H9 (cell line): ENCODE data around the gene ZYG11A. TPM values are rescaled to one million over a fixed set of nuclear protein-coding genes. Genes with fewer than 3 reads are reported as not detected.

Source experiments
- DNase-seq: peaks from one replicate; pipeline ENCODE4 v3.0.0-alpha.2; 2017
- H2AFZ ChIP-seq: one replicate; pipeline ENCODE4 v1.6.1; 2013; ENCODE audit warnings: mild to moderate bottlenecking, low read length, control low read depth, moderate library complexity
- H2AK5ac ChIP-seq: 2 replicates; pipeline ENCODE4 v1.6.1; 2013; ENCODE audit warnings: low read length, control low read depth, mixed read lengths; ENCODE audit not compliant: insufficient read length
- H2BK120ac ChIP-seq: one replicate; pipeline ENCODE4 v1.6.1; 2013; ENCODE audit warnings: low read depth, mild to moderate bottlenecking, low read length, control low read depth, inconsistent platforms; ENCODE audit not compliant: poor library complexity, severe bottlenecking
- H2BK12ac ChIP-seq: 2 replicates; pipeline ENCODE4 v1.6.1; 2013; ENCODE audit warnings: low read length, control low read depth, mixed read lengths, low read depth; ENCODE audit not compliant: insufficient read length
- H2BK15ac ChIP-seq: 2 replicates; pipeline ENCODE4 v1.6.1; 2013; ENCODE audit warnings: low read depth, low read length, control low read depth
- H2BK20ac ChIP-seq: one replicate; pipeline ENCODE4 v1.6.1; 2013; ENCODE audit warnings: low read depth, mild to moderate bottlenecking, low read length, control low read depth, inconsistent platforms; ENCODE audit not compliant: poor library complexity, severe bottlenecking
- H2BK5ac ChIP-seq: 2 replicates; pipeline ENCODE4 v1.6.1; 2013; ENCODE audit warnings: low read length, control low read depth, mixed read lengths; ENCODE audit not compliant: insufficient read length
- H3K14ac ChIP-seq: 2 replicates; pipeline ENCODE4 v1.6.1; 2013; ENCODE audit warnings: low read length, control low read depth; ENCODE audit not compliant: insufficient read depth
- H3K18ac ChIP-seq: 2 replicates; pipeline ENCODE4 v1.6.1; 2013; ENCODE audit warnings: low read depth, mild to moderate bottlenecking, mixed read lengths, low read length, control low read depth; ENCODE audit not compliant: insufficient read length
- H3K23ac ChIP-seq: 2 replicates; pipeline ENCODE4 v1.6.1; 2013; ENCODE audit warnings: low read length, control low read depth, mixed read lengths, low read depth; ENCODE audit not compliant: insufficient read length
- H3K23me2 ChIP-seq: 2 replicates; pipeline ENCODE4 v1.6.1; 2013; ENCODE audit warnings: low read depth, mild to moderate bottlenecking, mixed read lengths, low read length, control low read depth; ENCODE audit not compliant: insufficient read length, poor library complexity, severe bottlenecking
- H3K27ac ChIP-seq: 2 replicates; pipeline ENCODE4 v1.5.1; 2013; ENCODE audit warnings: low read length, control low read depth, mixed read lengths, low read depth; ENCODE audit not compliant: insufficient read length
- H3K27me3 ChIP-seq: 2 replicates; pipeline ENCODE4 v1.6.1; 2013; ENCODE audit warnings: low read length, control low read depth, inconsistent platforms; ENCODE audit not compliant: insufficient read depth
- H3K4ac ChIP-seq: 2 replicates; pipeline ENCODE4 v1.6.1; 2013; ENCODE audit warnings: low read depth, mild to moderate bottlenecking, control low read depth, inconsistent platforms, low read length, moderate library complexity
- H3K4me1 ChIP-seq: 2 replicates; pipeline ENCODE4 v1.6.1; 2013; ENCODE audit warnings: low read length, control low read depth, inconsistent platforms; ENCODE audit not compliant: insufficient read depth
- H3K4me2 ChIP-seq: 2 replicates; pipeline ENCODE4 v1.6.1; 2013; ENCODE audit warnings: low read length, control low read depth, mixed read lengths; ENCODE audit not compliant: insufficient read length, insufficient read depth
- H3K56ac ChIP-seq: 2 replicates; pipeline ENCODE4 v1.6.1; 2013; ENCODE audit warnings: low read depth, mild to moderate bottlenecking, mixed read lengths, low read length, control low read depth; ENCODE audit not compliant: insufficient read length
- H3K79me1 ChIP-seq: 2 replicates; pipeline ENCODE4 v1.6.1; 2013; ENCODE audit warnings: low read depth, mild to moderate bottlenecking, moderate library complexity, low read length, control low read depth, inconsistent platforms; ENCODE audit not compliant: insufficient read depth, poor library complexity, severe bottlenecking
- H3K79me2 ChIP-seq: 2 replicates; pipeline ENCODE4 v1.6.1; 2013; ENCODE audit warnings: low read length, control low read depth, inconsistent platforms; ENCODE audit not compliant: insufficient read depth
- H3K9ac ChIP-seq: 2 replicates; pipeline ENCODE4 v1.6.1; 2013; ENCODE audit warnings: low read length, control low read depth, mixed read lengths; ENCODE audit not compliant: insufficient read length; ENCODE audit errors: extremely low read depth
- H3K9me3 ChIP-seq: one replicate; pipeline ENCODE4 v1.6.1; 2013; ENCODE audit warnings: low read depth, low read length, inconsistent platforms; ENCODE audit not compliant: control insufficient read depth
- H3T11ph ChIP-seq: one replicate; pipeline ENCODE4 v1.6.1; 2013; ENCODE audit warnings: mild to moderate bottlenecking, low read length, control low read depth, inconsistent platforms
- H4K20me1 ChIP-seq: one replicate; pipeline ENCODE4 v1.6.1; 2013; ENCODE audit not compliant: control insufficient read depth, insufficient read length, insufficient read depth
- H4K5ac ChIP-seq: 2 replicates; pipeline ENCODE4 v1.6.1; 2013; ENCODE audit warnings: low read depth, mild to moderate bottlenecking, mixed read lengths, low read length, control low read depth; ENCODE audit not compliant: insufficient read length
- H4K8ac ChIP-seq: replicated peaks from 2 replicates; pipeline ENCODE4 v1.6.1; 2013; ENCODE audit warnings: low read length, control low read depth, mixed read lengths, low read depth; ENCODE audit not compliant: insufficient read length
- H4K91ac ChIP-seq: 2 replicates; pipeline ENCODE4 v1.6.1; 2013; ENCODE audit warnings: low read depth, mild to moderate bottlenecking, moderate library complexity, mixed read lengths, low read length, control low read depth; ENCODE audit not compliant: insufficient read length
- H3K27ac Mint-ChIP-seq, 3 experiments: 2 replicates in 2 of 3; 3 replicates in 1 of 3; pipeline ENCODE4 v1.8.0; 2020 to 2021; ENCODE audit warnings: mixed read lengths in 3 of 3, mild to moderate bottlenecking in 1 of 3, moderate library complexity in 1 of 3
- H3K27me3 Mint-ChIP-seq: 2 replicates; pipeline ENCODE4 v1.8.0; 2021; ENCODE audit warnings: low read depth, mild to moderate bottlenecking, moderate library complexity, mixed read lengths
- H3K36me3 Mint-ChIP-seq, 3 experiments: 2 replicates in 2 of 3; 3 replicates in 1 of 3; pipeline ENCODE4 v1.8.0; 2020 to 2021; ENCODE audit warnings: low read depth in 3 of 3, mixed read lengths in 3 of 3; ENCODE audit not compliant: insufficient read depth in 1 of 3
- H3K4me1 Mint-ChIP-seq, 2 experiments: 2 replicates each; pipeline ENCODE4 v1.8.0; 2020; ENCODE audit warnings: mixed read lengths in 2 of 2
- H3K4me3 Mint-ChIP-seq, 2 experiments: 2 replicates in 1 of 2; 3 replicates in 1 of 2; pipeline ENCODE4 v1.8.0; 2020 to 2021; ENCODE audit warnings: mild to moderate bottlenecking in 2 of 2, mixed read lengths in 2 of 2, moderate library complexity in 1 of 2
- H3K9me3 Mint-ChIP-seq, 2 experiments: 2 replicates in 1 of 2; 3 replicates in 1 of 2; pipeline ENCODE4 v1.8.0; 2020; ENCODE audit warnings: mild to moderate bottlenecking in 2 of 2, mixed read lengths in 2 of 2, moderate library complexity in 1 of 2
- WGBS: extraction: QIAGEN DNeasy Blood & Tissue Kit; methylation state at CpG from one replicate; pipeline ENCODE4 v1.1.7; 2013; ENCODE audit warnings: missing lambda C conversion rate, low lambda C conversion rate, mixed read lengths; ENCODE audit not compliant: insufficient read length; ENCODE audit errors: extremely low coverage; 5-methylcytosine and 5-hydroxymethylcytosine counted together
- total RNA-seq: library from RNA; stranded (reverse); gene quantifications from 2 replicates; pipeline ENCODE4 v1.2.1, GENCODE V29; 2021
- TF ChIP-seq, protein P1 (sequence below): fragments of 200-600 bp; sonication (generic); conservative IDR thresholded peaks from 3 replicates; pipeline ENCODE4 v1.8.0; 2021; ENCODE audit warnings: antibody characterized with exemption, mild to moderate bottlenecking

The ZYG11A gene
- total RNA-seq, 1 experiment from 2014 or later, result 2.1 TPM

- no peaks in the 10 kb centered on the region for H3K79me2 ChIP-seq
- H3T11ph ChIP-seq, result no peak overlapping the region
- no peak overlapping the region for H3K4ac ChIP-seq
- H2AFZ ChIP-seq, result no peak overlapping the region
- Mint-ChIP-seq H3K4me3 (no peak overlapping the region), H3K36me3 (peaks cover 0 to 15% (median 3%) of the 10 kb centered on the region in 3 experiments; a peak in 5 of 7 replicates), H3K27me3 (no peaks in the 10 kb centered on the region), H3K9me3 (no peaks in the 10 kb centered on the region; a peak in 1 of 5 replicates), H3K27ac (no peak overlapping the region), H3K4me1 (no peaks in the 10 kb centered on the region)
- H3K18ac ChIP-seq, result no peak overlapping the region
- H4K91ac ChIP-seq, result no peak overlapping the region
- H3K23ac ChIP-seq, result no peak overlapping the region
- H3K23me2 ChIP-seq, result no peaks in the 10 kb centered on the region
- H3K9me3 ChIP-seq, result no peaks in the 10 kb centered on the region
- no peaks in the 10 kb centered on the region for H4K20me1 ChIP-seq
- H2BK120ac ChIP-seq, result no peak overlapping the region
- H2BK15ac ChIP-seq, result no peak overlapping the region
- no peak overlapping the region for H3K56ac ChIP-seq
- no peak overlapping the region for H4K5ac ChIP-seq
- H3K9ac ChIP-seq, result no peak overlapping the region
- DNase-seq, result no peak
- H3K14ac ChIP-seq, result no peak overlapping the region
- WGBS, result no CpG with 5 or more reads among the region's 5 CpGs
- no peak overlapping the region for H4K8ac ChIP-seq
- TF ChIP-seq, protein P1, sequence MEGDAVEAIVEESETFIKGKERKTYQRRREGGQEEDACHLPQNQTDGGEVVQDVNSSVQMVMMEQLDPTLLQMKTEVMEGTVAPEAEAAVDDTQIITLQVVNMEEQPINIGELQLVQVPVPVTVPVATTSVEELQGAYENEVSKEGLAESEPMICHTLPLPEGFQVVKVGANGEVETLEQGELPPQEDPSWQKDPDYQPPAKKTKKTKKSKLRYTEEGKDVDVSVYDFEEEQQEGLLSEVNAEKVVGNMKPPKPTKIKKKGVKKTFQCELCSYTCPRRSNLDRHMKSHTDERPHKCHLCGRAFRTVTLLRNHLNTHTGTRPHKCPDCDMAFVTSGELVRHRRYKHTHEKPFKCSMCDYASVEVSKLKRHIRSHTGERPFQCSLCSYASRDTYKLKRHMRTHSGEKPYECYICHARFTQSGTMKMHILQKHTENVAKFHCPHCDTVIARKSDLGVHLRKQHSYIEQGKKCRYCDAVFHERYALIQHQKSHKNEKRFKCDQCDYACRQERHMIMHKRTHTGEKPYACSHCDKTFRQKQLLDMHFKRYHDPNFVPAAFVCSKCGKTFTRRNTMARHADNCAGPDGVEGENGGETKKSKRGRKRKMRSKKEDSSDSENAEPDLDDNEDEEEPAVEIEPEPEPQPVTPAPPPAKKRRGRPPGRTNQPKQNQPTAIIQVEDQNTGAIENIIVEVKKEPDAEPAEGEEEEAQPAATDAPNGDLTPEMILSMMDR, result no peak
- H3K27ac ChIP-seq, result no peak overlapping the region
- H3K79me1 ChIP-seq, result no peaks in the 10 kb centered on the region
- no peak overlapping the region for H2AK5ac ChIP-seq
- H3K27me3 ChIP-seq, result no peaks in the 10 kb centered on the region; the same call in 1 of the 2 replicates
- no peak overlapping the region for H3K4me2 ChIP-seq
- no peaks in the 10 kb centered on the region for H3K4me1 ChIP-seq
- H2BK5ac ChIP-seq, result no peak overlapping the region
- H2BK20ac ChIP-seq, result no peak overlapping the region
- no peak overlapping the region for H2BK12ac ChIP-seq
These were observed 50.1 kb downstream of the ZYG11A start for GRCh38 chr1:52892424-52893215.
